HG02870 (cell line): Measurements from ENCODE around the gene CBS.
"Not testable (repeated sequence)": the region's sequence is repeated elsewhere in the genome, so short reads cannot be mapped to it uniquely, and the experiment has no call there.

Experiments
- ATAC-seq: cut with Tn5 transposase; IDR thresholded peaks from one replicate; pipeline ENCODE4 v1.9.1; 2021; ENCODE audit warnings: mild to moderate bottlenecking, moderate library complexity; ENCODE audit not compliant: unreplicated experiment

Gene CBS

GRCh38 chr21:43075170-43076022, at the start of gene CBS:
CBS (minus strand) TSS chr21:43075835; CDS start chr21:43072193, 3,642 bp downstream.
- not testable (repeated sequence) for ATAC-seq

GRCh38 chr21:43115956-43116355, 40.3 kb upstream of the CBS start:
- ATAC-seq: not testable (repeated sequence)

- not testable (repeated sequence) for ATAC-seq
Observed at GRCh38 chr21:43114483-43114882, 38.8 kb upstream of the CBS start.

GRCh38 chr21:43109006-43109405, 33.4 kb upstream of the CBS start:
- not testable (repeated sequence) for ATAC-seq

GRCh38 chr21:43108177-43108576, 32.5 kb upstream of the CBS start:
- ATAC-seq: not testable (repeated sequence)

- ATAC-seq: peak; percentile 14
Observed at GRCh38 chr21:43107794-43108137, 32.1 kb upstream of the CBS start.

- peak; percentile 50 for ATAC-seq
Observed at GRCh38 chr21:43106965-43107793, 31.5 kb upstream of the CBS start, which contains the start of gene U2AF1. U2AF1 (minus strand) TSS chr21:43107570; CDS start chr21:43107494, 76 bp downstream.

GRCh38 chr21:43104642-43105041, 29.0 kb upstream of the CBS start:
- not testable (repeated sequence) for ATAC-seq

GRCh38 chr21:43102281-43102680, 26.6 kb upstream of the CBS start:
- ATAC-seq: not testable (repeated sequence)

- not testable (repeated sequence) for ATAC-seq
Observed at GRCh38 chr21:43101676-43102075, 26.0 kb upstream of the CBS start.

- not testable (repeated sequence) for ATAC-seq
Observed at GRCh38 chr21:43101000-43101399, 25.4 kb upstream of the CBS start.

GRCh38 chr21:43091979-43092614, 16.5 kb upstream of the CBS start:
- ATAC-seq: not testable (repeated sequence)

GRCh38 chr21:43090947-43091346, 15.3 kb upstream of the CBS start:
- not testable (repeated sequence) for ATAC-seq

GRCh38 chr21:43089463-43089862, 13.8 kb upstream of the CBS start:
- ATAC-seq: not testable (repeated sequence)

- not testable (repeated sequence) for ATAC-seq
Observed at GRCh38 chr21:43082587-43083300, 7.1 kb upstream of the CBS start.

GRCh38 chr21:43076643-43077042, 1.0 kb upstream of the CBS start:
- not testable (repeated sequence) for ATAC-seq

GRCh38 chr21:43076023-43076637, 495 bp upstream of the CBS start:
- not testable (repeated sequence) for ATAC-seq

GRCh38 chr21:43074401-43075169, 1.1 kb downstream of the CBS start:
- ATAC-seq: not testable (repeated sequence)

GRCh38 chr21:43072742-43073141, 2.9 kb downstream of the CBS start:
- ATAC-seq: not testable (repeated sequence)
